Suprapubic skin (tissue), 4 donors: ENCODE results near the gene BZW1.

Experiments used
- POLR2A ChIP-seq, 2 donors: fragments of 450-650 bp; IDR thresholded peaks; one replicate each; pipeline ENCODE4 v1.6.1; 2017; ENCODE audit warnings: antibody characterized with exemption in 2 of 2, mild to moderate bottlenecking in 2 of 2, moderate library complexity in 2 of 2
- POLR2AphosphoS5 ChIP-seq, 3 donors: sonication (generic); formaldehyde crosslinking; IDR thresholded peaks; one replicate each; pipeline ENCODE4 v1.6.1; 2017; ENCODE audit warnings: antibody characterized with exemption in 3 of 3
- TF ChIP-seq, protein P1 (sequence below), 2 donors: fragments of 200-600 bp in 1 of 2; fragments of 450-650 bp in 1 of 2; sonication (generic) in 1 of 2; IDR thresholded peaks; one replicate each; pipeline ENCODE4 v1.5.1; 2016 to 2019; ENCODE audit warnings: antibody characterized with exemption in 2 of 2, mild to moderate bottlenecking in 1 of 2, moderate library complexity in 1 of 2

DNA sequence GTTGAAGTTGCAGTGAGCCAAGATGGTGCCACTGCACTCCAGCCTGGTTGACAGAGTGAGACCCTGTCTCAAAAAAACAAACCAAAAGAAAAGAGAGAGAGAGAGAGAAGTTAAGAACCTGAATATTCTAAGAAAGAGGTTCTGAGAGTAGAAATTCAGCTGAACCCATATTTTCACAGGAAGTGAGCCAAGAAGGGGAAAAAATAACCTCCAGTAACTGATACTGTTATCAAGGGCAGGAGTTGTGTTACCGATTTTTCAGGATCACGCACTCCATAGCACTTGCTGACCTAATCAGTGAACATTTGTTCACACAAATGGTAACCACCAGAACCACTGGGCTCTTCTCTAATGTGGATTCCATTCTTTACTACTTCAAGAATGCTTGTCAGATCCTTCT, 39.1 kb upstream of the BZW1 start:
- TF ChIP-seq POLR2A (IDR thresholded peaks at IDR 0.05): no peak
- TF ChIP-seq POLR2AphosphoS5 (IDR thresholded peaks at IDR 0.05): no peak
- TF ChIP-seq, protein P1, sequence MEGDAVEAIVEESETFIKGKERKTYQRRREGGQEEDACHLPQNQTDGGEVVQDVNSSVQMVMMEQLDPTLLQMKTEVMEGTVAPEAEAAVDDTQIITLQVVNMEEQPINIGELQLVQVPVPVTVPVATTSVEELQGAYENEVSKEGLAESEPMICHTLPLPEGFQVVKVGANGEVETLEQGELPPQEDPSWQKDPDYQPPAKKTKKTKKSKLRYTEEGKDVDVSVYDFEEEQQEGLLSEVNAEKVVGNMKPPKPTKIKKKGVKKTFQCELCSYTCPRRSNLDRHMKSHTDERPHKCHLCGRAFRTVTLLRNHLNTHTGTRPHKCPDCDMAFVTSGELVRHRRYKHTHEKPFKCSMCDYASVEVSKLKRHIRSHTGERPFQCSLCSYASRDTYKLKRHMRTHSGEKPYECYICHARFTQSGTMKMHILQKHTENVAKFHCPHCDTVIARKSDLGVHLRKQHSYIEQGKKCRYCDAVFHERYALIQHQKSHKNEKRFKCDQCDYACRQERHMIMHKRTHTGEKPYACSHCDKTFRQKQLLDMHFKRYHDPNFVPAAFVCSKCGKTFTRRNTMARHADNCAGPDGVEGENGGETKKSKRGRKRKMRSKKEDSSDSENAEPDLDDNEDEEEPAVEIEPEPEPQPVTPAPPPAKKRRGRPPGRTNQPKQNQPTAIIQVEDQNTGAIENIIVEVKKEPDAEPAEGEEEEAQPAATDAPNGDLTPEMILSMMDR (IDR thresholded peaks at IDR 0.05): no peak
